ENCODE data around the gene CAPN14. TPM values are rescaled to one million over a fixed set of nuclear protein-coding genes. Genes with fewer than 3 reads are reported as not detected.

CAPN14 gene
- total and polyA plus RNA-seq, 2 of the 4 experiments (the other 2 are of a cell fraction), result under 0.01 to 0.09 TPM

GRCh38 chr2:31161637-31162036 lies 55.7 kb downstream of the CAPN14 start:
- Histone ChIP-seq H2BK15ac (ENCODE audit: low read depth, low read length) (no peak overlapping the region), H4K5ac (ENCODE audit: low read depth, low read length) (no peak overlapping the region), H2BK120ac (ENCODE audit: low read depth, low read length) (no peak overlapping the region), H3K18ac (ENCODE audit: low read depth, low read length) (no peak overlapping the region), H3K4me1 (ENCODE audit: control insufficient read depth, insufficient read depth, low read length) (no peaks in the 10 kb centered on the region), H3K27me3 (ENCODE audit: control insufficient read depth, insufficient read depth, low read length) (no peaks in the 10 kb centered on the region; the same call in none of the 2 replicates), H4K20me1 (ENCODE audit: insufficient read depth, low read length) (no peaks in the 10 kb centered on the region), H3K79me1 (ENCODE audit: low read depth in 1 of 2, low read length in 2 of 2) (no peaks in the 10 kb centered on the region), H2AK5ac (ENCODE audit: low read depth, low read length) (no peak overlapping the region), H3K27ac (ENCODE audit: insufficient read depth, low read length) (no peak overlapping the region), H3K9me3 (ENCODE audit: control insufficient read depth, insufficient read depth, low read length) (no peaks in the 10 kb centered on the region), H3K9me1 (ENCODE audit: insufficient read depth, low read length) (no peaks in the 10 kb centered on the region), H3K36me3 (ENCODE audit: control insufficient read depth, insufficient read depth, low read length) (no peaks in the 10 kb centered on the region), H3K56ac (ENCODE audit: extremely low read depth, insufficient read depth, low read length) (no peak overlapping the region), H3K4ac (ENCODE audit: low read depth, low read length) (no peak overlapping the region), H2AFZ (replicated peaks; ENCODE audit: low read length, poor library complexity) (no peak overlapping the region), H4K8ac (ENCODE audit: low read depth in 2 of 2, low read length in 2 of 2) (no peak overlapping the region), H3K14ac (replicated peaks; ENCODE audit: low read depth, low read length) (no peak overlapping the region), H3K23ac (ENCODE audit: low read depth, low read length) (no peak overlapping the region), H2BK5ac (ENCODE audit: low read depth, low read length, poor library complexity, severe bottlenecking) (no peak overlapping the region), H2BK20ac (ENCODE audit: low read depth, low read length) (no peak overlapping the region), H3K9ac (ENCODE audit: low read depth, low read length) (no peak overlapping the region), H3K4me3 (ENCODE audit: insufficient read depth, low read depth, low read length) (no peak overlapping the region), H2AK9ac (replicated peaks; ENCODE audit: low read depth, low read length, poor library complexity) (no peak overlapping the region), H4K91ac (ENCODE audit: insufficient read depth, low read depth, low read length) (no peak overlapping the region), H3K4me2 (ENCODE audit: low read depth, low read length) (no peak overlapping the region)
- TF ChIP-seq RFX5 (IDR thresholded peaks at IDR 0.05; ENCODE audit: low read depth, low read length) (no peak), SMC3 (IDR thresholded peaks at IDR 0.05; ENCODE audit: low read depth, low read length) (no peak), RCOR1 (IDR thresholded peaks at IDR 0.05; ENCODE audit: insufficient replicate concordance, low read length) (no peak), MAZ (IDR thresholded peaks at IDR 0.05; ENCODE audit: borderline replicate concordance, low read depth, low read length) (no peak)
- no TSS peak for BruUV-seq (replicated peaks)
- POLR2A ChIA-PET (ENCODE audit: unreplicated experiment), result no interaction called here
- CTCF ChIA-PET, result no interaction called here
- no CpG with 5 or more reads among the region's 6 CpGs for WGBS, 2 experiments (ENCODE audit: extremely low coverage in 2 of 2, insufficient read length in 1 of 2)
- no peak for ATAC-seq (ENCODE audit: low read depth)
- no peak for DNase-seq
- dilution Hi-C loops (cut with HindIII; ENCODE audit: low sequenced_read_pairs, unreplicated experiment) (no loop called here), intact Hi-C loops (cut with micrococcal nuclease) (no loop called here), in situ Hi-C loops (cut with MboI; ENCODE audit: low sequenced_read_pairs) (loop anchor here (25.0 kb wide), 1 partner anchor 999 kb away; no protein-coding TSS in a partner anchor)
